Measurements from ENCODE around the gene C4B.
"Not testable (repeated sequence)": the region's sequence is repeated elsewhere in the genome, so short reads cannot be mapped to it uniquely, and the experiment has no call there.

The C4B gene

DNA sequence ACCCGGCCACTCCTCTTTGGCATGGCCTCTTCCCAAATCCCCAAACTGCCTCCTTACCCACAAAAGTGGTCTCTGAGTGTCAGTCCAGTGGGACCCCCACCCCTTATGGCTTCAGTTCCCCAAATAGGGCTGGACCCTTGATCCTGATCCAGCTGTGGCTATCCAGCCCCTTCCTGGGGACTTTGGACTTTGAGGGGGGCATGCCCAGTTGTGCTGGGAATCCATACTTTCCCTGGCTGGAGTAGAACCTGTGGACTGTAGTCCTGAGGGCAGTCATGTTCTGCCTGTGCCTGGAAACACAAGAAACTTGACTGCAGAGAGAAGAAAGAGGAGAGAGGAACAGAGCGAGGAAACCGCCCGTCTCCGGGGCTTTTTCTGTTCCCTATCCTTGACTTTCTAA, 22.5 kb downstream of the C4B start:
- not testable (repeated sequence) for H3K4ac ChIP-seq (ENCODE audit: low read length); H2BK15ac ChIP-seq (ENCODE audit: low read length); H3K27me3 ChIP-seq (ENCODE audit: control insufficient read depth in 3 of 3, insufficient read depth in 3 of 3, low read depth in 1 of 3, low read length in 3 of 3); H3K4me3 ChIP-seq (ENCODE audit: low read length in 2 of 2); H3K27ac ChIP-seq (replicated peaks; ENCODE audit: low read length); DNase-seq (ENCODE audit: low spot score); H3K36me3 ChIP-seq (replicated peaks in 1 of 2; ENCODE audit: control insufficient read depth in 2 of 2, insufficient read depth in 2 of 2, low read length in 2 of 2); H2BK12ac ChIP-seq (ENCODE audit: low read length); H2BK120ac ChIP-seq (ENCODE audit: low read depth, low read length); H3K4me1 ChIP-seq (ENCODE audit: control insufficient read depth in 2 of 2, insufficient read depth in 1 of 2, low read depth in 1 of 2, low read length in 2 of 2); H2AFZ ChIP-seq (ENCODE audit: low read length); H3K9me3 ChIP-seq (replicated peaks in 1 of 2; ENCODE audit: control insufficient read depth in 2 of 2, insufficient read depth in 1 of 2, low read depth in 1 of 2, low read length in 2 of 2); H2BK5ac ChIP-seq (ENCODE audit: low read length); H3K14ac ChIP-seq (ENCODE audit: low read length); H3K23ac ChIP-seq (ENCODE audit: low read depth, low read length, poor library complexity); H3K4me2 ChIP-seq (ENCODE audit: insufficient read depth, low read length, poor library complexity, severe bottlenecking); H3K9ac ChIP-seq (ENCODE audit: low read depth, low read length, poor library complexity); H2AK5ac ChIP-seq (ENCODE audit: low read depth, low read length); H3K79me1 ChIP-seq (ENCODE audit: low read depth, low read length); H3K18ac ChIP-seq (ENCODE audit: low read length); H4K91ac ChIP-seq (ENCODE audit: low read depth, low read length, poor library complexity); H4K8ac ChIP-seq (ENCODE audit: low read depth, low read length)
- no CpG with 5 or more reads among the region's 5 CpGs for WGBS, 2 donors (ENCODE audit: extremely low coverage in 2 of 2, insufficient read length in 2 of 2, insufficient replicate concordance in 1 of 2)

DNA sequence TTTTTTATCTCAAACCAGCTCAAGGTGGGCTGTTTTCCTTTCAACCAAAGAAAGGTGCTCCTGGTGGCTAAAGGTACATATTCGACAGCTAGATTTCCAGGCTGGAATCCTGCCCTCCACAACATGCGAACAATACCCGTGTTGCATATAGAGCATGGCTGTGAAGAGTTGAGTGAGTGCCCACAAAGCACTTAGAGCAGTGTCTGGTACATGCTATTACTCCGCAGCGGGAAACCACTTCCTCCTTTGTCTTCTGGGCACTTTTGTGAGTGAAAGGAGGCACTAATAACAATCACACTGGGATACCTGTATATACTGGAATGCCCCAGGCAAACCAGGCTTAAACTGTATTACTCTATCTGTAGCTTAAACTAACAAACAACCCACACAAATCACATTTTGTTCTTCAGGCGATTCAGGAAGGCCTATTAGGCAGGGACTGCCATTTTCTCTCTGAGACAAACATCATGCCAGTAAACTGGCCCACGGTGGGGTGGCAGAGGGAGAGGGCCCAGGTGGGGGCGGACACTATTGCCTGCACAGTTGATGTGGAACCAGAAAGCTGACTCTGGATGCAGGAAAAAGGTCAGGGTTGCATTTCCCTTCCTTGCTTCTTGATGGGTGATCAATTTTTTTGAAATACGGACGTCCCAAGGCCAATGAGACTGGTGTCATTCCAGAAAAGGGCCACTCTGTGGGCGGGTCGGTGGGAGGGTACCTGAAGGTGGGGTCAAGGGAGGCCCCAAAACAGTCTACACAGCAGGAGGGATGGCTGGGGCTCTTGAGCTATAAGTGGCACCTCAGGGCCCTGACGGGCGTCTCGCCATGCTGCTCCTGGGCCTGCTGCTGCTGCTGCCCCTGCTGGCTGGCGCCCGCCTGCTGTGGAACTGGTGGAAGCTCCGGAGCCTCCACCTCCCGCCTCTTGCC, 23.3 kb downstream of the C4B start, which contains the start of gene CYP21A2:
CYP21A2 (plus strand) TSS at position 818 of the 927 bp plus-strand sequence; CDS start at position 826, 8 bp downstream.
- not testable (repeated sequence) for H2BK12ac ChIP-seq (ENCODE audit: low read length); H2AFZ ChIP-seq (ENCODE audit: low read length); H3K4ac ChIP-seq (ENCODE audit: low read length); H3K4me3 ChIP-seq (ENCODE audit: low read length in 2 of 2); H3K27me3 ChIP-seq (ENCODE audit: control insufficient read depth in 3 of 3, insufficient read depth in 3 of 3, low read depth in 1 of 3, low read length in 3 of 3); H2BK5ac ChIP-seq (ENCODE audit: low read length); H3K27ac ChIP-seq (replicated peaks; ENCODE audit: low read length); H3K14ac ChIP-seq (ENCODE audit: low read length); H3K23ac ChIP-seq (ENCODE audit: low read depth, low read length, poor library complexity); H3K9me3 ChIP-seq (replicated peaks in 1 of 2; ENCODE audit: control insufficient read depth in 2 of 2, insufficient read depth in 1 of 2, low read depth in 1 of 2, low read length in 2 of 2); H3K4me2 ChIP-seq (ENCODE audit: insufficient read depth, low read length, poor library complexity, severe bottlenecking); H2BK120ac ChIP-seq (ENCODE audit: low read depth, low read length); H2AK5ac ChIP-seq (ENCODE audit: low read depth, low read length); H3K4me1 ChIP-seq (ENCODE audit: control insufficient read depth in 2 of 2, insufficient read depth in 1 of 2, low read depth in 1 of 2, low read length in 2 of 2); H3K9ac ChIP-seq (ENCODE audit: low read depth, low read length, poor library complexity); H3K79me1 ChIP-seq (ENCODE audit: low read depth, low read length); H4K8ac ChIP-seq (ENCODE audit: low read depth, low read length); H4K91ac ChIP-seq (ENCODE audit: low read depth, low read length, poor library complexity); H3K18ac ChIP-seq (ENCODE audit: low read length); H2BK15ac ChIP-seq (ENCODE audit: low read length); H3K36me3 ChIP-seq (replicated peaks in 1 of 2; ENCODE audit: control insufficient read depth in 2 of 2, insufficient read depth in 2 of 2, low read length in 2 of 2); DNase-seq (ENCODE audit: low spot score)
- WGBS, 2 donors (ENCODE audit: extremely low coverage in 2 of 2, insufficient read length in 2 of 2, insufficient replicate concordance in 1 of 2), result no CpG with 5 or more reads among the region's 19 CpGs

DNA sequence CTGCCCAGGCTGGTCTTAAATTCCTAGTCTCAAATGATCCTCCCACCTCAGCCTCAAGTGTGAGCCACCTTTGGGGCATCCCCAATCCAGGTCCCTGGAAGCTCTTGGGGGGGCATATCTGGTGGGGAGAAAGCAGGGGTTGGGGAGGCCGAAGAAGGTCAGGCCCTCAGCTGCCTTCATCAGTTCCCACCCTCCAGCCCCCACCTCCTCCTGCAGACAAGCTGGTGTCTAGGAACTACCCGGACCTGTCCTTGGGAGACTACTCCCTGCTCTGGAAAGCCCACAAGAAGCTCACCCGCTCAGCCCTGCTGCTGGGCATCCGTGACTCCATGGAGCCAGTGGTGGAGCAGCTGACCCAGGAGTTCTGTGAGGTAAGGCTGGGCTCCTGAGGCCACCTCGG, 24.3 kb downstream of the C4B start:
- H3K9me3 ChIP-seq (replicated peaks in 1 of 2; ENCODE audit: control insufficient read depth in 2 of 2, insufficient read depth in 1 of 2, low read depth in 1 of 2, low read length in 2 of 2); H3K9ac ChIP-seq (ENCODE audit: low read depth, low read length, poor library complexity); H3K23ac ChIP-seq (ENCODE audit: low read depth, low read length, poor library complexity); H4K8ac ChIP-seq (ENCODE audit: low read depth, low read length); H3K27ac ChIP-seq (replicated peaks; ENCODE audit: low read length); H2BK120ac ChIP-seq (ENCODE audit: low read depth, low read length); H3K18ac ChIP-seq (ENCODE audit: low read length); H2AK5ac ChIP-seq (ENCODE audit: low read depth, low read length); H3K36me3 ChIP-seq (replicated peaks in 1 of 2; ENCODE audit: control insufficient read depth in 2 of 2, insufficient read depth in 2 of 2, low read length in 2 of 2); H3K27me3 ChIP-seq (ENCODE audit: control insufficient read depth in 3 of 3, insufficient read depth in 3 of 3, low read depth in 1 of 3, low read length in 3 of 3); H3K4me2 ChIP-seq (ENCODE audit: insufficient read depth, low read length, poor library complexity, severe bottlenecking); H3K4me3 ChIP-seq (ENCODE audit: low read length in 2 of 2); H2BK15ac ChIP-seq (ENCODE audit: low read length); H3K4me1 ChIP-seq (ENCODE audit: control insufficient read depth in 2 of 2, insufficient read depth in 1 of 2, low read depth in 1 of 2, low read length in 2 of 2); H3K4ac ChIP-seq (ENCODE audit: low read length); H3K79me1 ChIP-seq (ENCODE audit: low read depth, low read length); H2BK12ac ChIP-seq (ENCODE audit: low read length); H4K91ac ChIP-seq (ENCODE audit: low read depth, low read length, poor library complexity); H2BK5ac ChIP-seq (ENCODE audit: low read length); H2AFZ ChIP-seq (ENCODE audit: low read length); DNase-seq (ENCODE audit: low spot score); H3K14ac ChIP-seq (ENCODE audit: low read length): not testable (repeated sequence)
- no CpG with 5 or more reads among the region's 5 CpGs for WGBS, 2 donors (ENCODE audit: extremely low coverage in 2 of 2, insufficient read length in 2 of 2, insufficient replicate concordance in 1 of 2)

DNA sequence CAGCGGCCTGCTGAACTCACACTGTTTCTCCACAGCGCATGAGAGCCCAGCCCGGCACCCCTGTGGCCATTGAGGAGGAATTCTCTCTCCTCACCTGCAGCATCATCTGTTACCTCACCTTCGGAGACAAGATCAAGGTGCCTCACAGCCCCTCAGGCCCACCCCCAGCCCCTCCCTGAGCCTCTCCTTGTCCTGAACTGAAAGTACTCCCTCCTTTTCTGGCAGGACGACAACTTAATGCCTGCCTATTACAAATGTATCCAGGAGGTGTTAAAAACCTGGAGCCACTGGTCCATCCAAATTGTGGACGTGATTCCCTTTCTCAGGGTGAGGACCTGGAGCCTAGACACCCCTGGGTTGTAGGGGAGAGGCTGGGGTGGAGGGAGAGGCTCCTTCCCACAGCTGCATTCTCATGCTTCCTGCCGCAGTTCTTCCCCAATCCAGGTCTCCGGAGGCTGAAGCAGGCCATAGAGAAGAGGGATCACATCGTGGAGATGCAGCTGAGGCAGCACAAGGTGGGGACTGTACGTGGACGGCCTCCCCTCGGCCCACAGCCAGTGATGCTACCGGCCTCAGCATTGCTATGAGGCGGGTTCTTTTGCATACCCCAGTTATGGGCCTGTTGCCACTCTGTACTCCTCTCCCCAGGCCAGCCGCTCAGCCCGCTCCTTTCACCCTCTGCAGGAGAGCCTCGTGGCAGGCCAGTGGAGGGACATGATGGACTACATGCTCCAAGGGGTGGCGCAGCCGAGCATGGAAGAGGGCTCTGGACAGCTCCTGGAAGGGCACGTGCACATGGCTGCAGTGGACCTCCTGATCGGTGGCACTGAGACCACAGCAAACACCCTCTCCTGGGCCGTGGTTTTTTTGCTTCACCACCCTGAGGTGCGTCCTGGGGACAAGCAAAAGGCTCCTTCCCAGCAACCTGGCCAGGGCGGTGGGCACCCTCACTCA, 25.0 kb downstream of the C4B start:
- WGBS, 2 donors (ENCODE audit: extremely low coverage in 2 of 2, insufficient read length in 2 of 2, insufficient replicate concordance in 1 of 2), result no CpG with 5 or more reads among the region's 24 CpGs
- H2BK5ac ChIP-seq (ENCODE audit: low read length); H3K27ac ChIP-seq (replicated peaks; ENCODE audit: low read length); H3K27me3 ChIP-seq (ENCODE audit: control insufficient read depth in 3 of 3, insufficient read depth in 3 of 3, low read depth in 1 of 3, low read length in 3 of 3); H3K9ac ChIP-seq (ENCODE audit: low read depth, low read length, poor library complexity); H2BK120ac ChIP-seq (ENCODE audit: low read depth, low read length); H3K4me3 ChIP-seq (ENCODE audit: low read length in 2 of 2); H3K4me1 ChIP-seq (ENCODE audit: control insufficient read depth in 2 of 2, insufficient read depth in 1 of 2, low read depth in 1 of 2, low read length in 2 of 2); H3K36me3 ChIP-seq (replicated peaks in 1 of 2; ENCODE audit: control insufficient read depth in 2 of 2, insufficient read depth in 2 of 2, low read length in 2 of 2); H2AFZ ChIP-seq (ENCODE audit: low read length); H3K79me1 ChIP-seq (ENCODE audit: low read depth, low read length); H3K14ac ChIP-seq (ENCODE audit: low read length); H2BK12ac ChIP-seq (ENCODE audit: low read length); H4K8ac ChIP-seq (ENCODE audit: low read depth, low read length); H3K4ac ChIP-seq (ENCODE audit: low read length); H3K9me3 ChIP-seq (replicated peaks in 1 of 2; ENCODE audit: control insufficient read depth in 2 of 2, insufficient read depth in 1 of 2, low read depth in 1 of 2, low read length in 2 of 2); H2AK5ac ChIP-seq (ENCODE audit: low read depth, low read length); DNase-seq (ENCODE audit: low spot score); H2BK15ac ChIP-seq (ENCODE audit: low read length); H3K23ac ChIP-seq (ENCODE audit: low read depth, low read length, poor library complexity); H4K91ac ChIP-seq (ENCODE audit: low read depth, low read length, poor library complexity); H3K18ac ChIP-seq (ENCODE audit: low read length); H3K4me2 ChIP-seq (ENCODE audit: insufficient read depth, low read length, poor library complexity, severe bottlenecking): not testable (repeated sequence)
